ENCODE results near the gene TRAK2.
"Not testable (repeated sequence)": the region's sequence is repeated elsewhere in the genome, so short reads cannot be mapped to it uniquely, and the experiment has no call there.

Gene TRAK2

DNA sequence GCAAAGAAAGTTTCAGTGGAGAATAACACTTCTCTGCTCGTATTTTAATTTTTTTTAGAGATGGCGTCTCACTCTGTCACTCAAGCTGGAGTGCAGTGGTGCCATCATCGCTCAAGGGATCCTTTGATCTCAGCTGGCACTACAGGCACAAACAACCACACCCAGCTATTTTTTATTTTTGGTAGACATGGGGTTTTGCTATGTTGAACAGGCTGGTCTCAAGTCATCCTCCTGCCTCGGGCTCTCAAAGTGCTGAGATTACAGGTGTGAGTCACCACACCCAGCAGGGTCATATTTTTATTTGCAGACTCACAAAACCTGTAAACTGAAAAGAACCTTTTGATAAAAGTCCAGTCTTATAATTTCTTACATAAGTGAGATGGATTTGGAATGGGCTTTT, 2.6 kb downstream of the TRAK2 start:
- DNase-seq (ENCODE audit: low read depth in 2 of 2) = no peak

DNA sequence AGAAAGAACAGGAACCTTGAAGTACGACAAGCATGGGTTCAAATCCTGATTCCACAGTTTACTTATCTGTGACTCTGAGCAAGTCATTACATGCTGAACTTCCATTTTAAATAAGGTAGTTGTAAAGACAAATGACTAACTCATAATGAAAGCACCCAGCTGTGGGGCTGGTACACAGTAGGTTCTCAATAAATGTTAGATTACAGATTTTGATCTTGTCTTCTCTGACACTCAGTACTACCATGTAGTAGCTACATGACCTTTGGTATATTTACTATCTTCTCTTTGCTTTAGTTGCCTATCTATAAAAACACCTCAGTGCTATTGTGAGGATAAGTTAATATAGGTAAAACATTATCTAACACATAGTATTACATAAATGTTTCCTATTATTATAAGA, 3.2 kb downstream of the TRAK2 start:
- no peak for DNase-seq (ENCODE audit: low read depth in 2 of 2)

DNA sequence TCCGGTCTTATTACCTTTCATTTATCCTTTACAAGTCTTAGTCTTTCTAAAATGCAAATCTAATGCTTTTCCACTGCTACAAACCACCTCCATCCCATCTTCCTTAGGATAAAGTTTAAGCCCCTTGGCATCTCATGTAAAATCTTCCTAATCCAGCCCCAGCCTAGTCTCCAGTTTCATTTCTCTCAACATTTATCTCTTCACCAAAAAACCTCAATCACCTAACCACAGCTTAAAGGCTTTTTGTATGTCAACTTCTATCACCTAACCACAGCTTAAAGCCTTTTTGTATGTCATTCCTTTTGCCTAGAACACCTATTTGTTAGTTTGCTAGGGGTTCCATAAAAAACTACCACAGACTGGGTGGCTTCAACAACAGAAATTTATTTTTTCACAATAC, 4.2 kb downstream of the TRAK2 start:
- DNase-seq (ENCODE audit: low read depth in 2 of 2) = no peak

DNA sequence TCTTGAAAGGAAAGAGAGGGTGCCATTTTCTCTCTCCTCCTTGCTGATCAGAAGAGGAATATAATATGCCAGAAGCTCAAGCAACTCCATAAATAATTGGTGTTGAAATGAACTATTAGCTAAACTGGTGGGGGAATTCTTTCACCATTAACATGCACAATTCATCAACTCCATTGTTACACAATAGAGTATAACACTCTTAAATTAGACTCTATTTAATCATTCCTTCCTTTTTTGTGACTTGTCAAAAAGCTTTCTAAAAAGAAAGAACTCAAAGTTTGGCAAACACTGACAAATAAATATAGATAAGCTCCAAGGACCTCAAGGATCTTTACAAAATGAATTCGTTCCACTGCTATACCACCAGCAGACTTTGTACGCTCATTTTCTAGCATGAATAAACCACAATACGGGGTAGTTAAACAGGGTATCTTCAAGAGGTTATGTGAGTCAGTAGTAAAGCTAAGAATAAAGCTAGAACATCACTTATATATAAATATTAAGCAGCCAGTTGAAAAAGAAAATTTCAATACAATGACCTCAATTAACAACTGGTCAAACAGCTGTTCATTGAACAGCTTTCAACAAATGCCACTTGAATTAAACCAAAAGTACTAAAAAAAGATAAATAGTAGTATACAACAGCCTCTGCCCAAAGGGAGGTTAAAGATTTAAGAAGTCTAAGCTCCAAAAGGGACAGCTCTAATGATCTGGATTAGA, 6.4 kb downstream of the TRAK2 start:
- peak; percentile 57 to 63 for DNase-seq (ENCODE audit: low read depth in 2 of 2)

DNA sequence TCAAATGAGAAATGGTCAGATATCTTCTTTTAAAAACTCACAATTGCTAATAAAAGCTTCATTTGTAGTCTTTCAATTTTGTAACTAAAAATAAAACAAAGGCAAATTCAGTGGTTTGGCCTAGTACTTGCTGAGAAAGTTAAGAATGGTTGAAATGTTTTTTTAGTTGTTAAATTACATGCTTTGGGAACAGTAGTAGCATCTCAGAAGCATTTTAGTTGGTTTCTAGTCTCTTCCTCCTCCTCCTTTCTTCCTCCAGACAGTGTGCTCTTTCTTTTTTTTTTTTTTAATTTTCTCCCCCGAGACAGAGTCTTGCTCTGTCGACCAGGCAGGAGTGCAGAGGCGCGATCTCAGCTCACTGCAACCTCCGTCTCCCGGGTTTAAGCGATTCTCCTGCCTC, 9.8 kb downstream of the TRAK2 start:
- no peak for DNase-seq (ENCODE audit: low read depth in 2 of 2)

DNA sequence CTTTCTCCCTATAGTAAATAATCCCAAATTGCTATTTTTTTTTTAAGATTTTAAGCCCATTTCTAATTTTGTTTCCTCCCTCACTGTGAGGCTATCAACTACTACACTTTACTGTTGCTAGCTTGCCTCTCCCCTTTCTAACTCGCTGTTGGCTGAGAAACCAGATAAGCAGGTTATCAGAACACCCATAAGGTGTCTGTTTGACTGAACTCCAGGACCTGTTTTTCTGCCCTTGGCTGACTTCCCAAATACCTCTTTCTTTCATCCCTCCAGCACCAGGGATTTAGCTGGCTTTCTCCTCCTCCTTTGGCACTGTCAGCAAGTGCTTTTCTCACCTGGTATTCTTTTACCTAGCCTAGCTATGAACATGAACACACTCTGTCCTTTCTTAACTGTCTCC, 11.1 kb downstream of the TRAK2 start:
- DNase-seq (ENCODE audit: low read depth in 2 of 2) = no peak

DNA sequence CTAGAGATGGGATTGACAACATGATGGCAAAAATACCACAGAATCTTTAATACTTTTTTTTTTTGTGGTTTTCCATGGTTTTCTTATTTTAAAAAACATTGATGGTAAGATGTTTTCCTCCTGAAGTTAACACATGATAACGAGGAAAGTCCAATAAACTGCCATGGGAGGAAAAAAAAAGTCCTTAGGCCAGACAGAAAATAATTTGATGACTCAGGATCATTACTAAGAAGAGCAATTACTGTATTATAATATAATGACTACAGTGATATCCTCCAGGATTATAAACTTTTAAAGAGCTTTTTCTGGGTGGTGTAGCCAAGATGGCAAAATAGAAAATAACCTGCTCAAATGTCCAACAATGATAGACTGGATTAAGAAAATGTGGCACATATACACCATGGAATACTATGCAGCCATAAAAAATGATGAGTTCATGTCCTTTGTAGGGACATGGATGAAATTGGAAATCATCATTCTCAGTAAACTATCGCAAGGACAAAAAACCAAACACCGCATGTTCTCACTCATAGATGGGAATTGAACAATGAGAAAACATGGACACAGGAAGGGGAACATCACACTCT, 11.8 kb downstream of the TRAK2 start:
- DNase-seq (ENCODE audit: low read depth in 2 of 2) = not testable (repeated sequence)

DNA sequence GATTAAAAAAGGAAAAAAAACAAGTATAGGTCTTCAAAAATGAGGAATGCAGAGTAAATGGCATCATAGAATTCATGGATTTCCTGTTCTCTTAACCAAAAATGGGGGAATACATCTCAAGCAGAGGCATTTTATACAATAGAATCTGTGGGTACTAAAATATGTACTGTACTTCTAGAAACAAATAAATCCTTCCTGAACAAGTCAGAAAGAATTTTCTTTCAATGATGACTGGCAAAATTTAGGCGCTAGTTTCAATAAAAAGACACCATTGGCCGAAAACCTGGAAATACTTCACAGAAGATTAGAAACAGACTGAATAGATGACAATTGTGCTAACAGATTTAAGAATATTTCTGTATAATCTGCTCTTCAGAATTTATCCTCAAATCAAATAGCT, 15.1 kb downstream of the TRAK2 start:
- no peak for DNase-seq (ENCODE audit: low read depth in 2 of 2)

DNA sequence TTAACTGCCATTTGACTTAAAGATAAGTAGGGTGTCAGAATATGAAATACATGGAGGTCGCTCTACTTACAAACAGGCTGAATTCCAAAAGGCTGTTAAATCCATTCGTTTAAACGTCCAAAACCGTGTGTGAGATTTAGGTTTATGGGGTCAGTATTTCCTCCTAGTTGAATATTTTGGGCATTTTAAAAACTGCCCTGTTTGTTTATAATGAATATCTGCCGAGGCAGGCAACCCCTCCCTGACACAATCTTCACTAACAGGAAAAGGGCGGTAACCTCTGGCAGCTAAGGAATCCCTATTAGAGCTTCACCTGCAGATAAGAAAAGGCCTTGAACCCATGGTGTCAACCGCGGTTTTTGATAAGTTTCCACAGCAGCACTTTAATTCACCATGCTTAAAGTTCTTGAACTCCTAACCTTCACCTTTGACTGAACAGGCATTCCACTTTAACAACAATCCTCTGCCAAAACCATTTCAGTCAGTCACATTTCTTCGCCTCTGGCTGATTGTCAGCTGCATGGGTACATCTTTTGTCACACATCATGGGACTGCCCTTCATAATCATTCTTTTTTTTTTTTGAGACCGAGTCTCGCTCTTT, 17.8 kb downstream of the TRAK2 start:
- DNase-seq (ENCODE audit: low read depth in 2 of 2) = no peak

DNA sequence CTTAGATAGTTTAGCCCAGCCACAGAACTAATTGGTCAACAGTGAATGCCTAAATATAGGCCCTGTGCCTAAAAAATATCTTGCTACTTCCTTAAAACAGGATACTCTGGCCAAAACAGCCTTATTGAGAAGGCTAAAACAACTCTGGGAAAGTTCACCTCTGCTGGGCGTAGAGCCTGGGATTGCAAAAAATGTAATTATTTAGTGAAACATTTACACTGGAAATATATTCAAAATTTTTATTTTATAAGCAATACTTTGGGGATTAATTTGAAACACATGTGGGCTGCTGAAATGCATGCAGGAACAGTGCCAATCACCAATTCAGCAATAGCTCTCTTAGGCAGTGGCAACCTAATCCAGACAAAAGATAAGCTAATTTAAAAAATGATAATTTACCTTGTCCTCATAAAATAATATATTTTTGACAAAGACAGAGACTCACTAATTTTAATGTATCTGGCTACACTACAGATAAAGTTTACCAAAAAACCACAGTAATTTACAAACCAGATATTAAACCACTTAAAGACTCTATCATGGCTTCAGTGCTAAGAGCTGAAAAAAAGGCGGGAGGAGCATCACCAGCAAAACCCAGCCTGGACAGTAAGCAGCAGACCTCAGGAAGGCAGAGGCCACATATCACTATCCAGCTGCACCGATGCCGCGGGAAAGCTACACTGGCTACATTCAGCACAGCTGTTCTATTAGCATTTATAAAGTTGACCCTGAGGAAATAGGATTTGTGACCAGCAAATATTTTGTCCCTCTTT, 18.5 kb downstream of the TRAK2 start:
- peak; percentile 60 to 68 for DNase-seq (ENCODE audit: low read depth in 2 of 2)

DNA sequence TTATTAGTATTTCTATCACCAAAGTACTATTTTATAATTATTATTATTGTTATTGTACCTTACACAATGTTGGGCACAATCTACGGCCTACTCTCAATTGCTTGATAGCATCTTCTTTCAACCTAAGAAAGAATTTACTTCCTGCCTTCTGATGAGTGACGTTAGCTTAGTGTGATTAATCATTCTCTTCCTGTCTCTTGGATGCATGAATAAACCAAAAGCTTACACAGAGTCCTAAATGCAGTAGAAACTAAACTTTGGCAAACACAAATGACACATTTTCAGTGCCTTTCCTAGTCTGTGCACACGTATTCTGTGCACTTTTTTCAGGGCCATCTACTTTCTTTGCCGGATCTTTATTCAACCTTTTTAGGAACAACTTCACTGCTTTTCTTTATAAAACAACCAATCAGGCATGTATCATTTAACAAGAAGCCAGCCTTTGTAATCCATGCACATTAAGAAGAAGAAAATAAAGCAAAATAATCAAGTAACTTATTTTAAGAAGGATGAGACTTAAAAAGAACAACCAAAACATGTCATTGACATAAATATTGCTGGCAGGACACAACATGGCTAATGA, 19.1 kb downstream of the TRAK2 start:
- no peak for DNase-seq (ENCODE audit: low read depth in 2 of 2)

DNA sequence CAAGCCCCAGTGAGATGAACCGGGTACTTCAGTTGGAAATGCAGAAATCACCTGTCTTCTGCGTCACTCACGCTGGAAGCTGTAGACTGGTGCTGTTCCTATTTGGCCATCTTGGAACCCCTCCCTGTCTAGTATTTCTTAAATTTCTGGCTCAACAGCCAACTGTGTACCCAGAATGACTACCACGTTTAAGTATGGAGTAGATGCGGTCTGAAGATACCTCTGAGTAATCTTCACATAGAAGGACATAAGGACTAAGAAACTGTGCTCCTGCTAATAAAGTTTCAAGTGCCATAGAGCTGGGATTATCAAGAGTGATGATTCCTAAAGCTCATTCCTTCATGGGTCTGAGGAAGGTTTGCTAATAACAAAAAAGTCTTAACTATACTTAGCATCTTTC, 20.4 kb downstream of the TRAK2 start:
- no peak for DNase-seq (ENCODE audit: low read depth in 2 of 2)

DNA sequence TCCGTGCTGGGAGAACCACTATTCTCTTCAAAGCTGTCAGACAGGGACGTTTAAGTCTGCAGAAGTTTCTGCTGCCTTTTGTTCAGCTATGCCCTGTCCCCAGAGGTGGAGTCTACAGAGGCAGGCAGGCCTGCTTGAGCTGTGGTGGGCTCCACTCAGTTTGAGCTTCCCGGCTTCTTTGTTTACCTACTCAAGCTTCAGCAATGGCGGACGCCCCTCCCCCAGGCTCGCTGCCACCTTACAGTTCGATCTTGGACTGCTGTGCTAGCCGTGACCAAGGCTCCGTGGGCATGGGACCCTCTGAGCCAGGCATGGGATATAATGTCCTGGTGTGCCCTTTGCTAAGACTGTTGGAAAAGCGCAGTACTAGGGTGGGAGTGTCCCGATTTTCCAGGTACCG, 20.9 kb downstream of the TRAK2 start:
- DNase-seq (ENCODE audit: low read depth in 2 of 2) = not testable (repeated sequence)

DNA sequence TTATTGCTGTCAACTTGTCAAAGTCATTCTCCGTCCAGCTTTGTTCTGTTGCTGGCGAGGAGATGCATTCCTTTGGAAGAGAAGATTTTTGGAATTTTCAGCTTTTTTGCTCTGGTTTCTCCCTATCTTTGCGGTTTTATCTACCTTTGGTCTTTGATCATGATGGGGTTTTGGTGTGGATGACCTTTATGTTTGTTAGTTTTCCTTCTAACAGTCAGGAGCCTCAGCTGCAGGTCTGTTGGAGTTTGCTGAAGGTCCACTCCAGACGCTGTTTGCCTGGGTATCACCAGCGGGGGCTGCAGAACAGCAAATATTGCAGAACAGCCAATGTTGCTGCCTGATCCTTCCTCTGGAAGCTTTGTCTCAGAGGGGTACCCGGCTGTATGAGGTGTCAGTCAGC, 21.4 kb downstream of the TRAK2 start:
- not testable (repeated sequence) for DNase-seq (ENCODE audit: low read depth in 2 of 2)

DNA sequence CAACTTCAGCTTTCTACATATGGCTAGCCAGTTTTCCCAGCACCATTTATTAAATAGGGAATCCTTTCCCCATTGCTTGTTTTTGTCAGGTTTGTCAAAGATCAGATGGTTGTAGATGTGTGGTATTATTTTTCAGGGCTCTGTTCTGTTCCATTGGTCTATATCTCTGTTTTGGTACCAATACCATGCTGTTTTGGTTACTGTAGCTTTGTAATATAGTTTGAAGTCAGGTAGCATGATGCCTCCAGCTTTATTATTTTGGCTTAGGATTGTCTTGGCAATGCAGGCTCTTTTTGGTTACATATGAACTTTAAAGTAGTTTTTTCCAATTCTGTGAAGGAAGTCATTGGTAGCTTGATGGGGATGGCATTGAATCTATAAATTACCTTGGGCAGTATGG, 22.9 kb downstream of the TRAK2 start:
- not testable (repeated sequence) for DNase-seq (ENCODE audit: low read depth in 2 of 2)

DNA sequence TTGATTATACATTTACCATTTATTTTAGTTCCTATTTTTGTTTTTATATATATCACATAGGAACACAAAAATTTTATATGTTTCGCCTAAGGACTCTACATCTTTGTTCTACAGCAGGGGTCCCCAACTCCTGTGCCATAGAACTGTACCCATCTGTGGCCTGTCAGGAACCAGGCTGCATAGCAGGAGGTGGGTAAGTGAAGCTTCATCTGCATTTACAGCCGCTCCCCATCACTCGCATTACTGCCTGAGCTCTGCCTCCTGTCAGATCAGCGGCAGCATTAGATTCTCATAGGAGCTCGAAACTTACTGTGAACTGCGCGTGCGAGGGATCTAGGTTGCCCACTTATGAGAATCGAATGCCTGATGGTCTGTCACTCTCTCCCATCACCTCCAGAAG, 25.3 kb downstream of the TRAK2 start:
- no peak for DNase-seq (ENCODE audit: low read depth in 2 of 2)

DNA sequence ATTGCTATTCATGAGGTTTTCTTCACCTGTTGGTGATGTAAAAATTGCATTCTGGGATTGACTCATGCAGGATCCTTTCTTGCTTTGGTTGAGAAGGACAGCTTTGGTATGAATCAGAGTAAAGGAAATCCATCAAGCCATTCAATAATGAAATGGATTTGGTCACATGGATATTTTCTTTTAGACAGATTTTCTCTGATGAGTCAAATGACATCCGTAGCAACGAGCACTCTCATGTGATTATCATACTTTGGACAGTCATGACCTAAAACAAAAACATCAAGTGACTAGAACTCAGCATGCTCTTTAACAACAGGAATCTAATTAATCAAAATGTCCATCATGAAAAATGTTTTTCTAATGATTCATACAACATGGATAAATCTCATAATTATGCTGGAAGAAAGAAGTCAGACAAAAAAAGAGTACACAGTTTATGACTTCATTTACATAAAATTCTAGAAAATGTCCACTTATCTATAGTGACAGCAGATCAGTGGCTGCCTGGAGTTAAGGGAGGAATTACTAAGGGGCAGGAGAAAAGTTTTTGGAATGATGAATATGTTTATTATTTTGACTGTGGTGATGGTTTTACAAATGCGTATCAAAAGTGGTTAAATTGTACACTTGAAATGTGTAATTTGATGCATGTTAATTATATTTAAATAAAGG, 30.7 kb downstream of the TRAK2 start:
- no peak for DNase-seq (ENCODE audit: low read depth in 2 of 2)

DNA sequence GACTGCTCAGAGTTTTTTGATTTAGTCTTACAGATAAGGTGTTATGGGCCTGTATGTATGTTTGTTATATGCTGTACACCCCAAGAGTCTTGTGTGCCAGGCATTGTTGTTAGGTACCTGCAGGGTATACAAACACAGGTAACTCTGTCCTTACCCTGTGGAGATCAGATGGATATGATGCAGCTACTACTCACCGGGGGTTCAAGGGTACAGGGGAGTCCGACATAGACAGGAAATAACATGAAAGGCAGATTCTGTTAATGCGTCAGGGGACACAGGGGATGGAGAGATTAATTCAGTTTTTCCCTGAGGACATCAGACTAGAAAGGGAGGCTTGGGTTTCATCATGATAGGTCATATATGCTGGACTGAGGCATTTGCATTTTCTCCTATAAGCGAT, 31.3 kb downstream of the TRAK2 start:
- DNase-seq (ENCODE audit: low read depth in 2 of 2) = no peak

DNA sequence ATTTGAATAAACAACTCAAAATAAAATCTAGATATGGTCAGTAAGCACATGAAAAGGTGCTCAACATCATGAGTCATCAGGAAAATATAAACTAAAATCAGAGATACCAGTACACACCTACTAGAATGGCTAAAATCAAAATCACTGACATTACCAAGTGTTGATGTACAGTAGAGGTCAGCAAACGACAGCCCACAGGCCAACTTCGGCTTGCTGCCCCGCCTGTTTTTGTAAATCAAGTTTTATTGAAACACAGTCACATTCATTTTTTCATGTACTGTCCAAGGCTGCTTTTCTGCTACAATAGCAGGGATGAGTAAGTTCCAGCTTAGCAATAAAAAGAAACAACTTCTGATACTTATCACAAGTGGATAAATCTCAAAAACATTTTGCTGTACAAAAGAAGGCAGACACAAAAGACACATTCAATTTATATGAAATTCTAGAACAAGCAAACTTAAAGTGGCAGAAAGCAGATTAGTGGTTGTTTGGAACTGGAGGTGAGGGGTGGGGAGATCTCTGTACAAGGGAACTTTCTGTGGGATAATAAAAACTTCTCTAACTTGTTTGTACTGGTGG, 32.1 kb downstream of the TRAK2 start:
- no peak for DNase-seq (ENCODE audit: low read depth in 2 of 2)

DNA sequence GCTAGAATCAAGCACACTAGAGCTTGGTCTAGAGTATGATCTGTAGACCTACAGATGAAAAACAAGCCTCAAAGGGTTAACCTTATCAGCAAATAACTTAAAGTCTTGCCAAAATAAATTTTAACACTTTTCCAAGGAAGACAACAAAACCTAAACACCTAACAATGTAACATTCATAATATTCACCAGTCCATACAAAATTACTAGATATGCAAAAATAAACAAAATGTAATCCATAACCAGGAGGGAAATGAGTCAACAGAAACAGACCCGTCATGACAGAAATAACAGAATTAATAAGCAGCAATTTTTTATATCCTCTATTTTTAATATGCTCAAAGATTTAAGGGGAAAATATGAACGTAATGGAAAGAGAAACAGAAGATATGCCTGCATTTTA, 36.1 kb downstream of the TRAK2 start:
- DNase-seq (ENCODE audit: low read depth in 2 of 2) = no peak

Measured in fibroblast of skin of left quadriceps (primary cell).